Lower leg skin (tissue), 4 donors: ENCODE data around the gene PPP3CB. TPM values are rescaled to one million over a fixed set of nuclear protein-coding genes. Genes with fewer than 3 reads are reported as not detected.

Experiments used
- DNase-seq, 2 donors: peaks; one replicate each; pipeline ENCODE4 v3.0.0-alpha.2; 2019; ENCODE audit warnings: low spot score in 2 of 2
- H3K4me3 ChIP-seq: fragments of 200-600 bp; sonication (generic); 2 replicates; pipeline ENCODE4 v1.5.1; 2017; ENCODE audit warnings: mild to moderate bottlenecking, low read depth; ENCODE audit not compliant: poor library complexity, severe bottlenecking
- POLR2A ChIP-seq, 2 donors: fragments of 450-650 bp; IDR thresholded peaks; one replicate each; pipeline ENCODE4 v1.6.1; 2016 to 2017; ENCODE audit warnings: antibody characterized with exemption in 2 of 2, mild to moderate bottlenecking in 1 of 2, moderate library complexity in 1 of 2
- WGBS, 2 donors: methylation state at CpG; one replicate each; pipeline ENCODE4 v1.1.5; 2018; 5-methylcytosine and 5-hydroxymethylcytosine counted together
- intact Hi-C: fragments of 100-400 bp; cut with DNase I; formaldehyde crosslinking; loops from one replicate; pipeline ENCODE4 v1.15.0; 2023; ENCODE audit warnings: low total_unique reads
- total RNA-seq, 4 donors: library from RNA; depleted of rRNA; stranded (reverse); fragments of >200 nt; gene quantifications; one replicate each; pipeline ENCODE4 v1.1.0, GENCODE V29; 2016
- TF ChIP-seq, protein P1 (sequence below), 3 donors: fragments of 450-650 bp; IDR thresholded peaks; one replicate each; pipeline ENCODE4 v1.5.1; 2016; ENCODE audit warnings: antibody characterized with exemption in 3 of 3, mild to moderate bottlenecking in 3 of 3, moderate library complexity in 2 of 3

The PPP3CB gene
- total RNA-seq: 10 to 100 TPM; 19.8 to 25.1 (median 24.1) TPM

DNA sequence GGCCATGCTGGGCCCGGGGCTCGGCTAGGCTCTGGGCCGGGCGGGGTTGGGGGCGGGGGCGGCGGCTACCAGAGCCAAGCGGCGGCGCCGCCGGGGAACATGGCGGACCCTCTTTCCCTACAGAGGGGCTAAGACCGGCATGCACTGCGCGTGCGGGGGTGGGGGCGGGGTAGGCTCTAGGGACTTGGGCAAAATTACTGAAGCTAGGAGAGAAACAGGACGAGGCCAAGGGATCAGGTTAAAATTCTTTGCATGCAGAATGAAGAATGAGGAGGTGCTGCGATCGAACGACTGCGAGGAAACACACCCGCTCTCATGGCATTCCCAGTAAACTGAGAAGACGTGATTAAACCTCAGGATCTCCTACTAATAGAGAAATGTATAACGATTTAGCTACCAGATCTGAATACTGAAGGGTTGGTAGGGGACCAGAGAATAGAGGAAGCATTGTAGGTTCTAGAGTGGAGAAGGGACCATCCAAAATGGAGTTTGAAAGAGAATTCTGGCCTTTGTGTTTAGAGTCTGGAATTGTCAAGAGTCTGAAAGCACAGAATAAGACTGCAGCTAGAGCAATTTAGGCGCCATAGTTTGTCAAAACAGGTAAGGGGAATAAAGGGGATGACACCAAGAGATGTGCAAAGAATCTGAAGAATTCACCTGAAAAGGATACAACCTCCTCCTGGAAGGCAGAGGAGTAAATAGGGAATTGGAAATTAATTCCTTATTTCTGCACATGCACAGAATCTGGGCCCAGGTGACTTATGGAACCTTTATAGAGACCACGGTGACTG is at the start of gene PPP3CB:
Gene PPP3CB, minus strand, starts transcription at position 141 of the 791 bp plus-strand sequence. Its CDS starts 135 bp downstream, at position 6.
- intact Hi-C loops: no loop called here
- TF ChIP-seq, protein P1, sequence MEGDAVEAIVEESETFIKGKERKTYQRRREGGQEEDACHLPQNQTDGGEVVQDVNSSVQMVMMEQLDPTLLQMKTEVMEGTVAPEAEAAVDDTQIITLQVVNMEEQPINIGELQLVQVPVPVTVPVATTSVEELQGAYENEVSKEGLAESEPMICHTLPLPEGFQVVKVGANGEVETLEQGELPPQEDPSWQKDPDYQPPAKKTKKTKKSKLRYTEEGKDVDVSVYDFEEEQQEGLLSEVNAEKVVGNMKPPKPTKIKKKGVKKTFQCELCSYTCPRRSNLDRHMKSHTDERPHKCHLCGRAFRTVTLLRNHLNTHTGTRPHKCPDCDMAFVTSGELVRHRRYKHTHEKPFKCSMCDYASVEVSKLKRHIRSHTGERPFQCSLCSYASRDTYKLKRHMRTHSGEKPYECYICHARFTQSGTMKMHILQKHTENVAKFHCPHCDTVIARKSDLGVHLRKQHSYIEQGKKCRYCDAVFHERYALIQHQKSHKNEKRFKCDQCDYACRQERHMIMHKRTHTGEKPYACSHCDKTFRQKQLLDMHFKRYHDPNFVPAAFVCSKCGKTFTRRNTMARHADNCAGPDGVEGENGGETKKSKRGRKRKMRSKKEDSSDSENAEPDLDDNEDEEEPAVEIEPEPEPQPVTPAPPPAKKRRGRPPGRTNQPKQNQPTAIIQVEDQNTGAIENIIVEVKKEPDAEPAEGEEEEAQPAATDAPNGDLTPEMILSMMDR (IDR thresholded peaks at IDR 0.05): no peak
- no peak for TF ChIP-seq POLR2A (IDR thresholded peaks at IDR 0.05)
- H3K4me3 ChIP-seq: peak within 1 kb of the TSS; percentile 90
- DNase-seq: peak; percentile 87 to 96
- 4 to 6% methylated on average over 27 to 28 of the region's 28 CpGs for WGBS, 2 donors

DNA sequence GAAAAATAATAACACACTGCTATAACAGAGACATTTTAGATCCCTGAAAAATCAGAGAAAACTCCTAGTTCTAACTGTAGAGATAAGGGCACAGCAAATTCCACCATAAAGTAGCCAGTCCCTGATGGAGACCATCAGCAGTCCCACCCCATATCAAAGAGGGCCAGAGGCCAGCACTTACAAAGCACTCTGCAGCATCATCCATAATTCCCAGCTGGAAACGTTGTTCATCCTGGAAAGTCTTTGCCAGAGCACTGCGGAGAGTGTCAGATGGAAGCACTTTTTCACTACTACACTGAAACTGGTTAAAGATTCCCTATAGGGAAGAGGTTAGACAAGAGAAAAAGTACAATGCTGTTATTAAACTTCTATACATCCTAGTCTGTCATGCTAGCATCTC is 49.5 kb upstream of the PPP3CB start:
- no peak for DNase-seq
- no peak for TF ChIP-seq POLR2A (IDR thresholded peaks at IDR 0.05)
- TF ChIP-seq, protein P1 (IDR thresholded peaks at IDR 0.05): no peak
- 64 to 74% methylated on average over 2 of the region's 2 CpGs for whole genome bisulfite sequencing, 2 donors
- H3K4me3 ChIP-seq: no peak overlapping the region
- intact Hi-C loops: no loop called here

DNA sequence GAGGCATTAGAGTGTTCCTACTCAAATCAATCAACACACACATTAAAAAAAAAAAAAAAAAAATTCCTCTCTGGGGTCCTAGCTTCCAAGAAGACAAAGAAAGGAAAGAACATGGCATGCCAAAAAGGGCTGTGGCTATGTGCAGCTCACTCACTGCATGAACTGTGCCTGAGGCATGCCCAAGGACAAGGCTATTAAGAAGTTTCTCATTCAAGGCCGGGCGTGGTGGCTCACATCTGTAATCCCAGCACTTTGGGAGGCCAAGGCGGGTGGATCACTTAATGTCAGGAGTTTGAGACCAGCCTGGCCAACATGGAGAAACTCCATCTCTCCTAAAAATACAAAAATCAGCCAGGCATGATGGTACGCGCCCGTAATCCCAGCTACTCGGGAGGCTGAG is 41.9 kb upstream of the PPP3CB start:
- no peak overlapping the region for H3K4me3 ChIP-seq
- no peak for DNase-seq
- 81 to 88% methylated on average over 7 of the region's 7 CpGs for WGBS, 2 donors
- intact Hi-C loops: no loop called here
- no peak for TF ChIP-seq POLR2A (IDR thresholded peaks at IDR 0.05)
- TF ChIP-seq, protein P1 (IDR thresholded peaks at IDR 0.05): no peak

DNA sequence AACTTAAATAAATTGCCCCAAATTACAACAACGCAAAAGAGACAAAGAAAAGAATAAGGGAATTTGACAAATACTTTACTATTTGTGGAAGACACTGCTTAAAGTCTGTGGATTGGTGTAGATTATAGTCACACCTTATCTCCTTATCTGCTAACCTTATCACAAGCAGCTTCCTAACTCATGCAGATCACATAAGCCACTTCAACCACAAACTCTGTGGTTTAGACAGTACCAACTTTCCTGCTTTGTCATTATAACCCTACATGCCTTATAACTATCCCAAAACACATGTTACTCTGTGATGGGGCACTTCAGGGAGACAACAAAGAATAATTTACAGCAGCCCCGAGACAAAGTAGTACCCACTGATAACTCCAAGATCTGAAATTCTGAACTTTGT is 41.5 kb upstream of the PPP3CB start:
- intact Hi-C loops: no loop called here
- no peak for DNase-seq
- H3K4me3 ChIP-seq: no peak overlapping the region
- WGBS, 2 donors: 80 to 89% methylated on average over 2 of the region's 2 CpGs
- TF ChIP-seq, protein P1 (IDR thresholded peaks at IDR 0.05): no peak
- TF ChIP-seq POLR2A (IDR thresholded peaks at IDR 0.05): no peak

DNA sequence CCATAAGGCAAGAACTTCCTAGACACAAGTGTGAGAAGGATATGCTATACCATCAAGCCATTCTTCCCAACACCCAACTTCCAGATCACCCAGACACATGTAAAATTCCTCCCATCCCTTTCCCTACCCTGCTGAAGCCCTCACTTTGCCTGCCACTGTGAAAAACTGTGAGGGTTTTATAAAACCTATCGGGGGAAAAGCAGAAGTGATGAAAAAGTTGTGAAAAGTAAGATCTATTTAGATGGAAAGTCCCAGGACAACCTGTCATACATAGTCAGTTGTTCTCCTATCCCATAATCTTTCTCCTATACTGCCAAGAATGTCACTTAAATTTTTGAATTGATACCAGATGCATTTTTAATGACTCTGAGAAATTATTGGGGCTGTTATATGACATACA is 39.0 kb upstream of the PPP3CB start:
- WGBS, 2 donors: 77% methylated on average over 1 of the region's 1 CpG
- intact Hi-C loops: loop anchor here (5.0 kb wide), 1 partner anchor 92 kb away; no protein-coding TSS in a partner anchor
- H3K4me3 ChIP-seq: no peak overlapping the region
- TF ChIP-seq, protein P1 (IDR thresholded peaks at IDR 0.05): no peak
- TF ChIP-seq POLR2A (IDR thresholded peaks at IDR 0.05): no peak
- DNase-seq: no peak
